HEK293T (cell line): ENCODE results near the gene WBP1L.
A peak's percentile ranks its signal among the peaks of the same experiment; 100 is the strongest.
"Not testable (repeated sequence)": the region's sequence is repeated elsewhere in the genome, so short reads cannot be mapped to it uniquely, and the experiment has no call there.

Experiments
- CTCF ChIA-PET: fragments of 350-600 bp; formaldehyde crosslinking; extraction: SDS; loops from one replicate; lab custom pipeline; 2021; ENCODE audit warnings: antibody characterized with exemption, inconsistent platforms; lab: Yijun Ruan, JAX
- POLR2A ChIA-PET: fragments of 350-600 bp; formaldehyde crosslinking; extraction: SDS; loops from one replicate; lab custom pipeline; 2020; ENCODE audit warnings: antibody characterized with exemption, inconsistent platforms; lab: Yijun Ruan, JAX
- DNase-seq: peaks from one replicate; pipeline ENCODE4 v3.0.0; 2012; ENCODE audit warnings: mixed read lengths; ENCODE audit errors: extremely low spot score
- ARNT ChIP-seq: fragments of 450-650 bp; IDR thresholded peaks from 2 replicates; pipeline ENCODE4 v1.6.1; 2017; ENCODE audit warnings: mild to moderate bottlenecking
- BHLHE40 ChIP-seq: fragments of 450-650 bp; IDR thresholded peaks from 2 replicates; pipeline ENCODE4 v1.6.1; 2016; ENCODE audit warnings: mild to moderate bottlenecking, moderate library complexity, borderline replicate concordance
- CTBP1 ChIP-seq: fragments of 450-650 bp; IDR thresholded peaks from 2 replicates; pipeline ENCODE4 v1.6.1; 2016; ENCODE audit warnings: borderline replicate concordance
- ELF4 ChIP-seq: fragments of 450-650 bp; IDR thresholded peaks from 2 replicates; pipeline ENCODE4 v1.6.1; 2017; ENCODE audit warnings: antibody characterized with exemption
- FOXA1 ChIP-seq: fragments of 450-650 bp; IDR thresholded peaks from 2 replicates; pipeline ENCODE4 v1.6.1; 2016; ENCODE audit warnings: mild to moderate bottlenecking
- FOXK2 ChIP-seq: fragments of 450-650 bp; IDR thresholded peaks from 2 replicates; pipeline ENCODE4 v1.6.1; 2016; ENCODE audit warnings: mild to moderate bottlenecking
- FOXM1 ChIP-seq: fragments of 450-650 bp; IDR thresholded peaks from 2 replicates; pipeline ENCODE4 v1.6.1; 2017; ENCODE audit warnings: mild to moderate bottlenecking, borderline replicate concordance
- HDGF ChIP-seq: fragments of 450-650 bp; IDR thresholded peaks from 2 replicates; pipeline ENCODE4 v1.6.1; 2017; ENCODE audit warnings: antibody characterized with exemption, borderline replicate concordance
- L3MBTL2 ChIP-seq: fragments of 450-650 bp; conservative IDR thresholded peaks from 2 replicates; pipeline ENCODE4 v1.6.1; 2016; ENCODE audit warnings: mild to moderate bottlenecking
- LEF1 ChIP-seq: fragments of 450-650 bp; IDR thresholded peaks from 2 replicates; pipeline ENCODE4 v1.6.1; 2017; ENCODE audit warnings: mild to moderate bottlenecking, borderline replicate concordance
- NFRKB ChIP-seq: fragments of 450-650 bp; IDR thresholded peaks from 2 replicates; pipeline ENCODE4 v1.6.1; 2016; ENCODE audit warnings: mild to moderate bottlenecking, moderate library complexity
- SP1 ChIP-seq: fragments of 450-650 bp; IDR thresholded peaks from 2 replicates; pipeline ENCODE4 v1.6.1; 2017
- SUZ12 ChIP-seq: fragments of 450-650 bp; IDR thresholded peaks from 2 replicates; pipeline ENCODE4 v1.6.1; 2016; ENCODE audit warnings: mild to moderate bottlenecking
- TARDBP ChIP-seq: fragments of 450-650 bp; IDR thresholded peaks from 2 replicates; pipeline ENCODE4 v1.6.1; 2016
- ZNF384 ChIP-seq: fragments of 450-650 bp; IDR thresholded peaks from 2 replicates; pipeline ENCODE4 v1.6.1; 2016
- TF ChIP-seq, protein P1 (sequence below): fragments of 450-650 bp; IDR thresholded peaks from 2 replicates; pipeline ENCODE4 v1.6.1; 2016

WBP1L gene

DNA sequence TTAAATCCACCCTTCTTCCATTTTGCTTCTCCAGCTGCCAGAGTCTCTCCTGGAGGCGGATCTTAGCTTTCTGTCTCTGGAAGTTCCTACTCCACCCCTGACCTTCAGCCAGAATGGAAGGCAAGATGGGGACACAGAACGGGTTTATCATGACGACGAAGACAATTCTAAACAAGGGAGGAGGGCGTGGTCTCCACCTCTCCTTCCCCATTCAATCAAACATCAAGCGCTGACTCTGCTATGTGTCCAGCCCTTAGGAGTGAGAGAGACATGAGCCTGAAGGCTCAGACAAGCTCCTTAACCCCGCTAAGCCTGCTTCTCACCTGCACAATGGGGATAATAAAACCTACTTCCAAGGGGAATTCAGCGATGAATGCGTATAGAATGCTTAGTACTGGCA is 90.4 kb downstream of the WBP1L start:
- TF ChIP-seq ELF4 (no peak), NFRKB (no peak), HDGF (no peak), L3MBTL2 (no peak), ZNF384 (no peak), BHLHE40 (no peak), FOXK2 (no peak), FOXA1 (no peak), CTBP1 (no peak), LEF1 (no peak), SP1 (no peak), ARNT (no peak), FOXM1 (no peak), SUZ12 (no peak), TARDBP (no peak)
- TF ChIP-seq, protein P1, sequence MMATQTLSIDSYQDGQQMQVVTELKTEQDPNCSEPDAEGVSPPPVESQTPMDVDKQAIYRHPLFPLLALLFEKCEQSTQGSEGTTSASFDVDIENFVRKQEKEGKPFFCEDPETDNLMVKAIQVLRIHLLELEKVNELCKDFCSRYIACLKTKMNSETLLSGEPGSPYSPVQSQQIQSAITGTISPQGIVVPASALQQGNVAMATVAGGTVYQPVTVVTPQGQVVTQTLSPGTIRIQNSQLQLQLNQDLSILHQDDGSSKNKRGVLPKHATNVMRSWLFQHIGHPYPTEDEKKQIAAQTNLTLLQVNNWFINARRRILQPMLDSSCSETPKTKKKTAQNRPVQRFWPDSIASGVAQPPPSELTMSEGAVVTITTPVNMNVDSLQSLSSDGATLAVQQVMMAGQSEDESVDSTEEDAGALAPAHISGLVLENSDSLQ, result no peak
- no peak for DNase-seq
- POLR2A ChIA-PET, result no interaction called here
- CTCF ChIA-PET, result interaction anchor here (1.5 kb wide), 1 partner anchor 81 kb away, joined by 9 read pairs; no protein-coding TSS in a partner anchor

GRCh38 chr10:102835007-102835482 is 91.3 kb downstream of the WBP1L start:
- TF ChIP-seq SUZ12 (no peak), FOXM1 (no peak; the same call in 1 of the 2 replicates), BHLHE40 (no peak), LEF1 (no peak), TARDBP (no peak), ZNF384 (no peak), FOXK2 (no peak)
- TF ChIP-seq, protein P1, result no peak
- CTCF ChIA-PET, result interaction anchor here (0.5 to 1.5 kb wide), 6 partner anchors 27 to 83 kb away, joined by 3 to 9 read pairs (median 4); no protein-coding TSS in a partner anchor
- POLR2A ChIA-PET, result no interaction called here
- peak; percentile 92 for DNase-seq

DNA sequence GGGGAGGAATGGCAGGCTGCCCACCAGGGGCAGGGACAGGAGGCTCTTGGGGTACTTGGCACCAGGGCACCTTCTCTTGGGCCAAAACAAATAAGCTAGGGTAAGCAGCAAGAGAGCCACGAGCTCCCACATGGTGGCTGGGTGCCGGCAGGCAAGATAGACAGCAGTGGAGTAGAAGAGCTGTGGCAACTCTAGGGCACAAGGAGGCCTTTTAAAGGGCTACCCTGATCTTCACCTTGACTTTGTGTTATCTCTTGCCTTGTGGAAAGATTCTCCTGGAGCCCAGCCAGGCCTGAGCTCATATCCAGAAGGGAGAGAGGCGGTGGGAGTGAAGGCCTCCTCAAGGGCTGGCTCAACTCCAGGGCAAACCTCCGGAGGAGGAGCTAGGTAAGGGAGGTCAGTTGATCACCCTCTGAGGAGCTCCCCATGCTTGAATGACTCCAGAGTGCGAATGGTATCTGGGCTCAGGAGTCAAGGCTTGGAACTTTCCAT is 93.5 kb downstream of the WBP1L start, which contains the start of gene CYP17A1:
Gene CYP17A1, minus strand, starts transcription at position 184 of the 492 bp plus-strand sequence. Its CDS starts 52 bp downstream, at position 132.
- POLR2A ChIA-PET, result interaction anchor here (0.7 kb wide), 1 partner anchor 17 kb away, joined by 3 read pairs; no protein-coding TSS in a partner anchor
- no peak for DNase-seq
- TF ChIP-seq LEF1 (no peak), FOXA1 (no peak), ZNF384 (no peak), ARNT (no peak), HDGF (no peak), FOXM1 (no peak), FOXK2 (no peak), CTBP1 (no peak), L3MBTL2 (no peak), SP1 (no peak), TARDBP (no peak), NFRKB (no peak), SUZ12 (no peak)
- TF ChIP-seq, protein P1, result no peak

GRCh38 chr10:102838276-102838927 is 94.7 kb downstream of the WBP1L start:
- CTCF ChIA-PET, result interaction anchor here (2.7 kb wide), 1 partner anchor 64 kb away, joined by 17 read pairs; no protein-coding TSS in a partner anchor
- POLR2A ChIA-PET, DNase-seq: not testable (repeated sequence)

More for the DNA sequence above, 93.5 kb downstream of the WBP1L start, which contains the start of gene CYP17A1:
- CTCF ChIA-PET, result interaction anchor here (0.8 to 2.7 kb wide), 4 partner anchors 13 to 221 kb away, joined by 3 to 17 read pairs (median 4); partner anchors contain the start of gene CNNM2

DNA sequence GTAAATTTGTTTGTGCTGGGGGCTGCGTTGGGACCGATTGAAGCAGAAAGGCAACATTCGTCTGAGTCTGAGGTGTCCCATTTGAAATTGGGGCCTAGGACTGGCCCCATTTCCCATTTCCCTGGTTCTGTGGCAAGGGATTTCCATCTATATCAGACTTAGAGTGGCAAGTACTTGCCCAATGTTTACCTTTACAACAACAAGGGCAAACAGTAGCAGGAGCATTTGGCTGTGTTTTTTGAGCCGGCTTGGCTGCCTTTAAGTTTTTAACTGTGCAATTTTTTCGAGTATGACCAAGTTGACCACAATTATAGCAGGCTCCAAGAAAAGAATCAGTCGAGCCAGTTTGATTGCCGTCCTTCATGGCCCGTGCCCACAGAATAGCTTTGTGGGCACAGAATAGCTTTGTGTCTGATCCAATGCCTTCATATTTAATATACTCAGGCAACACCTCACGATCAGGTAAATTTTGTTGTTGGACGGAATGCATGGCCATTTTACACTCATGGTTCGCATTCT is 98.1 kb downstream of the WBP1L start:
- CTCF ChIA-PET, result no interaction called here
- no peak for TF ChIP-seq FOXK2
- no peak for DNase-seq
- POLR2A ChIA-PET, result no interaction called here

- CTCF ChIA-PET, POLR2A ChIA-PET, DNase-seq: not testable (repeated sequence)
These were observed 99.4 kb downstream of the WBP1L start for GRCh38 chr10:102843139-102843538.

GRCh38 chr10:102844190-102844776 is 100.5 kb downstream of the WBP1L start:
- CTCF ChIA-PET, result not testable (repeated sequence)

More at GRCh38 chr10:102844190-102844776, 100.5 kb downstream of the WBP1L start:
- POLR2A ChIA-PET, DNase-seq: not testable (repeated sequence)
